K562 (cell line): ENCODE results near the gene HSPB8. TPM values are rescaled to one million over a fixed set of nuclear protein-coding genes. Genes with fewer than 3 reads are reported as not detected.

Experiments used
- ATAC-seq: fragments of 200-7000 bp; cut with Tn5 transposase; 3 replicates; pipeline ENCODE4 v1.9.1; 2020; ENCODE audit warnings: moderate library complexity
- BruUV-seq: library from RNA; stranded (reverse); fragments of 400-500 nt; replicated peaks from 2 replicates; lab custom pipeline; 2021; lab: Mats Ljungman, UMichigan
- CTCF ChIA-PET: fragments of 300-600 bp; formaldehyde crosslinking; extraction: SDS; loops from one replicate; lab custom pipeline; 2021; ENCODE audit warnings: low intra/inter-chr PET ratio; lab: Yijun Ruan, JAX
- POLR2A ChIA-PET: fragments of 300-600, 350-650 bp; sonication (Branson Sonifier 250); formaldehyde crosslinking; extraction: SDS; loops from one replicate; lab custom pipeline; 2021; ENCODE audit warnings: antibody characterized with exemption, inconsistent platforms; lab: Yijun Ruan, JAX
- DNase-seq, 4 experiments: peaks; one replicate each; pipeline versions ENCODE4 v3.0.0 to v3.0.0-alpha.2; 2011 to 2018; ENCODE audit warnings: low spot score in 3 of 4, mixed read lengths in 3 of 4; ENCODE audit errors: extremely low read depth in 1 of 4
- FAIRE-seq: peaks from 2 replicates; lab custom pipeline; 2011; peaks lifted over from hg19 to GRCh38; lab: Jason Lieb, UNC
- H2AFZ ChIP-seq: 2 replicates; pipeline ENCODE4 v1.6.0; 2011; ENCODE audit warnings: low read depth, low read length, control low read depth, inconsistent platforms
- H3K27ac ChIP-seq: fragments of 200-600 bp; 3 replicates; pipeline ENCODE4 v1.8.0; 2011; ENCODE audit warnings: low read depth, mild to moderate bottlenecking, control low read depth, inconsistent platforms, low read length, moderate library complexity, mixed read lengths; ENCODE audit errors: extremely low read depth
- H3K27me3 ChIP-seq, 2 experiments: fragments of 300-600 bp in 1 of 2; 2 replicates in 1 of 2; 3 replicates in 1 of 2; pipeline versions ENCODE4 v1.6.0 to v1.8.0; 2011; ENCODE audit warnings: inconsistent platforms in 2 of 2, low read length in 2 of 2, mild to moderate bottlenecking in 1 of 2, mixed read lengths in 1 of 2, moderate library complexity in 1 of 2; ENCODE audit not compliant: control insufficient read depth in 2 of 2, insufficient read depth in 2 of 2
- H3K36me3 ChIP-seq: fragments of 300-600 bp; 3 replicates; pipeline ENCODE4 v1.8.0; 2011; ENCODE audit warnings: mild to moderate bottlenecking, low read length, inconsistent platforms; ENCODE audit not compliant: control insufficient read depth, insufficient read depth
- H3K4me1 ChIP-seq, 2 experiments: fragments of 200-600 bp in 1 of 2; replicated peaks in 1 of 2; 2 replicates in 1 of 2; 3 replicates in 1 of 2; pipeline versions ENCODE4 v1.5.1 to v1.8.0; 2011; ENCODE audit warnings: inconsistent platforms in 2 of 2, low read length in 2 of 2, mild to moderate bottlenecking in 1 of 2, mixed read lengths in 1 of 2, moderate library complexity in 1 of 2; ENCODE audit not compliant: control insufficient read depth in 2 of 2, insufficient read depth in 2 of 2
- H3K4me2 ChIP-seq: 2 replicates; pipeline ENCODE4 v1.6.1; 2011; ENCODE audit warnings: low read length, control low read depth, inconsistent platforms, mixed read lengths; ENCODE audit not compliant: insufficient read depth
- H3K4me3 ChIP-seq: fragments of 200-600 bp; sonication (generic), shearing (Covaris generic); 2 replicates; pipeline ENCODE4 v1.5.1; 2016; ENCODE audit warnings: control low read depth, inconsistent platforms
- H3K79me2 ChIP-seq: fragments of 200-600 bp; 3 replicates; pipeline ENCODE4 v1.8.0; 2011; ENCODE audit warnings: low read length, inconsistent platforms; ENCODE audit not compliant: control insufficient read depth, insufficient read depth
- H3K9ac ChIP-seq, 2 experiments: 2 replicates each; pipeline versions ENCODE4 v1.6.0 to v1.6.1; 2011; ENCODE audit warnings: low read depth in 2 of 2, low read length in 2 of 2, control low read depth in 1 of 2, inconsistent platforms in 1 of 2, mild to moderate bottlenecking in 1 of 2, mixed read lengths in 1 of 2; ENCODE audit not compliant: insufficient read depth in 1 of 2
- H3K9me1 ChIP-seq: one replicate; pipeline ENCODE4 v1.6.0; 2011; ENCODE audit warnings: inconsistent platforms, mild to moderate bottlenecking, low read length, moderate library complexity; ENCODE audit not compliant: control insufficient read depth, insufficient read depth
- H3K9me3 ChIP-seq: replicated peaks from 2 replicates; pipeline ENCODE4 v1.5.1; 2011; ENCODE audit warnings: low read depth, low read length, inconsistent platforms; ENCODE audit not compliant: control insufficient read depth, insufficient read depth
- H4K20me1 ChIP-seq: replicated peaks from 2 replicates; pipeline ENCODE4 v1.6.1; 2011; ENCODE audit warnings: low read length, inconsistent platforms, mixed read lengths; ENCODE audit not compliant: control insufficient read depth, insufficient read depth
- BACH1 ChIP-seq: fragments of 200-800 bp; sonication (Bioruptor generic); IDR thresholded peaks from 2 replicates; pipeline ENCODE4 v1.6.1; 2016; ENCODE audit warnings: missing genetic modification characterization, missing compliant biosample characterization
- C11orf30 ChIP-seq: fragments of 450-650 bp; IDR thresholded peaks from 2 replicates; pipeline ENCODE4 v1.6.1; 2016; ENCODE audit warnings: low read depth, mild to moderate bottlenecking
- EGR1 ChIP-seq: fragments of 450-650 bp; conservative IDR thresholded peaks from 2 replicates; pipeline ENCODE4 v1.6.1; 2017; ENCODE audit warnings: mild to moderate bottlenecking
- MAFF ChIP-seq: IDR thresholded peaks from 2 replicates; pipeline ENCODE4 v1.6.1; 2012; ENCODE audit warnings: low read length, improper control_type of control experiment
- MAFG ChIP-seq: fragments of 450-650 bp; conservative IDR thresholded peaks from 2 replicates; pipeline ENCODE4 v1.6.1; 2016; ENCODE audit warnings: missing genetic modification characterization, missing compliant biosample characterization
- MAFK ChIP-seq: IDR thresholded peaks from 2 replicates; pipeline ENCODE4 v1.6.1; 2011; ENCODE audit warnings: low read length, improper control_type of control experiment
- NFE2 ChIP-seq: IDR thresholded peaks from 2 replicates; pipeline ENCODE4 v1.6.1; 2014; ENCODE audit warnings: antibody characterized with exemption, low read depth
- NFE2L1 ChIP-seq: fragments of 450-650 bp; IDR thresholded peaks from 2 replicates; pipeline ENCODE4 v1.6.1; 2016; ENCODE audit warnings: missing genetic modification characterization, low read depth, mild to moderate bottlenecking, missing compliant biosample characterization, moderate library complexity, borderline replicate concordance
- NFYB ChIP-seq: IDR thresholded peaks from 2 replicates; pipeline ENCODE4 v1.6.1; 2011; ENCODE audit warnings: mild to moderate bottlenecking, moderate library complexity; ENCODE audit not compliant: insufficient read length; ENCODE audit errors: extremely low read depth
- PKNOX1 ChIP-seq: fragments of 450-650 bp; IDR thresholded peaks from 2 replicates; pipeline ENCODE4 v1.6.1; 2016
- SAFB ChIP-seq: fragments of 200-400 bp; formaldehyde crosslinking; IDR thresholded peaks from 2 replicates; pipeline ENCODE4 v1.6.1; 2017; ENCODE audit warnings: low read depth, low read length, borderline replicate concordance
- SOX6 ChIP-seq: fragments of 450-650 bp; IDR thresholded peaks from 2 replicates; pipeline ENCODE4 v1.6.1; 2014; ENCODE audit warnings: mild to moderate bottlenecking
- SPI1 ChIP-seq: IDR thresholded peaks from 2 replicates; pipeline ENCODE4 v1.6.1; 2011; ENCODE audit warnings: low read depth, low read length, control low read depth, borderline replicate concordance
- ZNF12 ChIP-seq: sonication (generic); formaldehyde crosslinking; IDR thresholded peaks from 2 replicates; pipeline ENCODE4 v1.4.0; 2020; ENCODE audit warnings: mild to moderate bottlenecking, missing genetic modification reagents
- ZNF134 ChIP-seq: fragments of 250-450 bp; sonication (Bioruptor Pico); conservative IDR thresholded peaks from 2 replicates; pipeline ENCODE4 v1.4.0; 2020
- ZNF212 ChIP-seq: fragments of 450-650 bp; formaldehyde crosslinking; IDR thresholded peaks from 2 replicates; pipeline ENCODE4 v1.4.0; 2020; ENCODE audit warnings: mild to moderate bottlenecking
- ZNF316 ChIP-seq: fragments of 450-650 bp; IDR thresholded peaks from 2 replicates; pipeline ENCODE4 v1.6.1; 2016
- WGBS: fragments of 100-300 bp; shearing (Covaris generic); methylation state at CpG from one replicate; pipeline ENCODE4 v1.1.6; 2016; ENCODE audit warnings: low coverage, mixed read lengths; ENCODE audit not compliant: insufficient coverage; ENCODE audit errors: missing lambda C conversion rate; 5-methylcytosine and 5-hydroxymethylcytosine counted together
- in situ Hi-C: fragments of 300-500 bp; cut with MboI; formaldehyde crosslinking; loops from 4 replicates; pipeline ENCODE4 v1.15.0; 2018; ENCODE audit warnings: inconsistent platforms, mixed read lengths
- intact Hi-C: fragments of 100-400 bp; cut with micrococcal nuclease; formaldehyde crosslinking; loops from 2 replicates; pipeline ENCODE4 v1.14.2; 2022
- polyA plus RNA-seq, 8 experiments: library from polyadenylated mRNA; depleted of rRNA in 4 of 8; stranded (reverse) in 5 of 8; unstranded in 3 of 8; fragments of >200 nt; fragmentation: Nextera tagmentation in 2 of 8; fragmentation: Illumina TruSeq in 1 of 8; extraction: Ambion mirVana in 2 of 8; extraction: Trizol in 1 of 8; gene quantifications; 2 replicates each; pipeline versions ENCODE4 v1.2.1 to v1.2.3, GENCODE V29; 2011 to 2014; ENCODE audit warnings: inconsistent platforms in 1 of 8, missing spikeins in 1 of 8
- total RNA-seq, 7 experiments: library from RNA; depleted of rRNA in 6 of 7; stranded (reverse); fragments of >200 nt in 6 of 7; fragmentation: Illumina TruSeq in 2 of 7; extraction: Trizol in 2 of 7; gene quantifications; 2 replicates each; pipeline versions ENCODE4 v1.2.1 to v1.2.3, GENCODE V29; 2011 to 2021; ENCODE audit warnings: low replicate concordance in 1 of 7

Gene HSPB8
- total and polyA plus RNA-seq, 9 of the 15 experiments (the other 6 are each of a cell fraction or from before 2014, with no cell fraction given) = 0.13 TPM; not detected in 8

- Histone ChIP-seq H3K27me3 (peaks cover 0 to 10% of the 10 kb centered on the region in 2 experiments; a peak in 1 of 5 replicates), H3K9me3 (no peaks in the 10 kb centered on the region), H3K4me2 (peak overlapping the region; percentile 41; the same call in 1 of the 2 replicates), H3K79me2 (no peaks in the 10 kb centered on the region), H3K27ac (peak overlapping the region; percentile 54; the same call in 2 of the 3 replicates), H3K4me1 (peaks cover 7 to 26% of the 10 kb centered on the region in 2 experiments; a peak in 4 of 5 replicates), H3K4me3 (no peak overlapping the region), H3K9me1 (no peaks in the 10 kb centered on the region), H4K20me1 (no peaks in the 10 kb centered on the region), H3K9ac (peak overlapping the region in 1 of 2 experiments; percentile 45; a peak in 1 of 4 replicates), H3K36me3 (no peaks in the 10 kb centered on the region), H2AFZ (peak overlapping the region; percentile 63; the same call in 1 of the 2 replicates)
- ChIA-PET POLR2A (interaction anchor here (0.6 to 0.7 kb wide), 2 partner anchors 23 to 35 kb away, joined by 3 to 4 read pairs; no protein-coding TSS in a partner anchor), CTCF (no interaction called here)
- peak; percentile 98 for ATAC-seq
- in situ Hi-C loops = no loop called here
- WGBS = 35% methylated on average over 22 of the region's 49 CpGs
- DNase-seq = peak; percentile 81 to 87 (median 85)
- BruUV-seq = no TSS peak
- intact Hi-C loops = no loop called here
- peak; percentile 74 for FAIRE-seq
- peak; percentile 99 for TF ChIP-seq ZNF316
- TF ChIP-seq ZNF12 (CRISPR knock-in tag) = peak; percentile 82; the same call in 1 of the 2 replicates
- TF ChIP-seq ZNF212 (CRISPR knock-in tag) = no peak
- TF ChIP-seq MAFK = peak; percentile 93
- TF ChIP-seq NFYB = peak; percentile 53
- peak; percentile 76; the same call in 1 of the 2 replicates for TF ChIP-seq BACH1 (tag)
- TF ChIP-seq NFE2 = peak; percentile 94
- TF ChIP-seq SPI1 = 0 out of 2 replicates have a peak, but pooled peaks have one; percentile 9
- TF ChIP-seq SOX6 = no peak
- TF ChIP-seq EGR1 = no peak
- TF ChIP-seq SAFB = no peak
- peak; percentile 71 for TF ChIP-seq ZNF134 (CRISPR knock-in tag)
- TF ChIP-seq NFE2L1 (tag) = peak; percentile 65
- TF ChIP-seq MAFG (tag) = peak; percentile 97
- TF ChIP-seq PKNOX1 = peak; percentile 50; the same call in 1 of the 2 replicates
- TF ChIP-seq C11orf30 = peak; percentile 99
- TF ChIP-seq MAFF = peak; percentile 95
Observed at GRCh38 chr12:119153477-119154434, 25.0 kb upstream of the HSPB8 start.
